IPS-NIHi7 (cell line): ENCODE measurements around the gene GPRIN1.
A peak's percentile ranks its signal among the peaks of the same experiment; 100 is the strongest.
"Not testable (repeated sequence)": the region's sequence is repeated elsewhere in the genome, so short reads cannot be mapped to it uniquely, and the experiment has no call there.

Experiments used
- DNase-seq: peaks from one replicate; pipeline ENCODE4 v3.0.0; 2012; ENCODE audit warnings: mixed read lengths; ENCODE audit errors: extremely low spot score

The GPRIN1 gene

GRCh38 chr5:176597417-176598389 is 12.3 kb downstream of the GPRIN1 start:
- no peak for DNase-seq

GRCh38 chr5:176596689-176597416 is 13.1 kb downstream of the GPRIN1 start:
- DNase-seq = peak; percentile 89

- DNase-seq = no peak
Measured at GRCh38 chr5:176596069-176596644, 13.8 kb downstream of the GPRIN1 start.

GRCh38 chr5:176595386-176595943 is 14.5 kb downstream of the GPRIN1 start:
- DNase-seq = no peak

GRCh38 chr5:176594554-176594953 is 15.4 kb downstream of the GPRIN1 start:
- DNase-seq = no peak

GRCh38 chr5:176593273-176593869 is 16.6 kb downstream of the GPRIN1 start:
- no peak for DNase-seq

GRCh38 chr5:176592573-176592972 is 17.4 kb downstream of the GPRIN1 start:
- no peak for DNase-seq

- DNase-seq = not testable (repeated sequence)
Measured at GRCh38 chr5:176591667-176592066, 18.3 kb downstream of the GPRIN1 start.

GRCh38 chr5:176590035-176590717 is 19.8 kb downstream of the GPRIN1 start:
- no peak for DNase-seq

- DNase-seq = no peak
Measured at GRCh38 chr5:176589039-176589769, 20.8 kb downstream of the GPRIN1 start.

- no peak for DNase-seq
Measured at GRCh38 chr5:176588297-176588696, 21.7 kb downstream of the GPRIN1 start.

- no peak for DNase-seq
Measured at GRCh38 chr5:176587398-176587797, 22.6 kb downstream of the GPRIN1 start.

- DNase-seq = no peak
Measured at GRCh38 chr5:176583076-176583475, 26.9 kb downstream of the GPRIN1 start.

GRCh38 chr5:176581361-176581760 is 28.6 kb downstream of the GPRIN1 start:
- DNase-seq = no peak

GRCh38 chr5:176579323-176579722 is 30.6 kb downstream of the GPRIN1 start:
- no peak for DNase-seq

GRCh38 chr5:176578391-176578808 is 31.6 kb downstream of the GPRIN1 start:
- DNase-seq = peak; percentile 93

- DNase-seq = no peak
Measured at GRCh38 chr5:176577312-176578176, 32.4 kb downstream of the GPRIN1 start.

- no peak for DNase-seq
Measured at GRCh38 chr5:176575488-176576422, 34.2 kb downstream of the GPRIN1 start.
